T-helper 1 cell treated with Interleukin-12 subunit alpha and Interleukin-12 subunit beta and Interleukin-4 antibody, amounts not matched to agents 30 μg/mL and 1 μg/mL, for 36 hours (primary cell): ENCODE results near the gene CYB5B.

ENCODE experiments used
- H3K27ac Mint-ChIP-seq: one replicate; pipeline ENCODE4 v1.8.0; 2021; ENCODE audit warnings: mild to moderate bottlenecking, mixed read lengths
- H3K27me3 Mint-ChIP-seq: one replicate; pipeline ENCODE4 v1.8.0; 2021; ENCODE audit warnings: low read depth, mixed read lengths
- H3K36me3 Mint-ChIP-seq: one replicate; pipeline ENCODE4 v1.8.0; 2021; ENCODE audit warnings: low read depth, mixed read lengths
- H3K4me1 Mint-ChIP-seq: one replicate; pipeline ENCODE4 v1.8.0; 2021; ENCODE audit warnings: low read depth, mixed read lengths
- H3K4me3 Mint-ChIP-seq: one replicate; pipeline ENCODE4 v1.8.0; 2021; ENCODE audit warnings: mild to moderate bottlenecking, moderate library complexity, mixed read lengths
- H3K9me3 Mint-ChIP-seq: one replicate; pipeline ENCODE4 v1.8.0; 2021; ENCODE audit warnings: mixed read lengths

Gene CYB5B

GRCh38 chr16:69448470-69449193, 24.2 kb downstream of the CYB5B start:
- Mint-ChIP-seq H3K27ac (no peak overlapping the region), H3K36me3 (peaks cover 40% of the 10 kb centered on the region), H3K9me3 (no peaks in the 10 kb centered on the region), H3K27me3 (no peaks in the 10 kb centered on the region), H3K4me1 (peaks cover 22% of the 10 kb centered on the region), H3K4me3 (no peak overlapping the region)

- H3K36me3 Mint-ChIP-seq: peaks cover 45% of the 10 kb centered on the region
- no peak overlapping the region for H3K27ac Mint-ChIP-seq
- H3K9me3 Mint-ChIP-seq: no peaks in the 10 kb centered on the region
- H3K4me3 Mint-ChIP-seq: no peak overlapping the region
- H3K27me3 Mint-ChIP-seq: no peaks in the 10 kb centered on the region
- peaks cover 12% of the 10 kb centered on the region for H3K4me1 Mint-ChIP-seq
Measured at GRCh38 chr16:69451166-69451565, 26.7 kb downstream of the CYB5B start.

- no peak overlapping the region for H3K4me3 Mint-ChIP-seq
- H3K27me3 Mint-ChIP-seq: no peaks in the 10 kb centered on the region
- H3K9me3 Mint-ChIP-seq: no peaks in the 10 kb centered on the region
- H3K36me3 Mint-ChIP-seq: peaks cover 35% of the 10 kb centered on the region
- H3K27ac Mint-ChIP-seq: no peak overlapping the region
- H3K4me1 Mint-ChIP-seq: peaks cover 9% of the 10 kb centered on the region
Measured at GRCh38 chr16:69453936-69454335, 29.5 kb downstream of the CYB5B start.

- no peaks in the 10 kb centered on the region for H3K27me3 Mint-ChIP-seq
- H3K4me3 Mint-ChIP-seq: no peak overlapping the region
- H3K27ac Mint-ChIP-seq: no peak overlapping the region
- H3K9me3 Mint-ChIP-seq: no peaks in the 10 kb centered on the region
- H3K36me3 Mint-ChIP-seq: peaks cover 32% of the 10 kb centered on the region
- H3K4me1 Mint-ChIP-seq: peaks cover 44% of the 10 kb centered on the region
Measured at GRCh38 chr16:69463876-69464275, 39.5 kb downstream of the CYB5B start.

- Mint-ChIP-seq H3K36me3 (peaks cover 32% of the 10 kb centered on the region), H3K4me3 (peak overlapping the region; percentile 60), H3K4me1 (peaks cover 52% of the 10 kb centered on the region), H3K9me3 (no peaks in the 10 kb centered on the region), H3K27me3 (no peaks in the 10 kb centered on the region), H3K27ac (peak overlapping the region; percentile 93)
Measured at GRCh38 chr16:69465083-69465721, 40.8 kb downstream of the CYB5B start.

- no peaks in the 10 kb centered on the region for H3K27me3 Mint-ChIP-seq
- peak overlapping the region; percentile 60 for H3K4me3 Mint-ChIP-seq
- peak overlapping the region; percentile 93 for H3K27ac Mint-ChIP-seq
- H3K4me1 Mint-ChIP-seq: peaks cover 57% of the 10 kb centered on the region
- no peaks in the 10 kb centered on the region for H3K9me3 Mint-ChIP-seq
- peaks cover 28% of the 10 kb centered on the region for H3K36me3 Mint-ChIP-seq
Measured at GRCh38 chr16:69465881-69466280, 41.5 kb downstream of the CYB5B start.

GRCh38 chr16:69466547-69466946, 42.1 kb downstream of the CYB5B start:
- H3K27me3 Mint-ChIP-seq: no peaks in the 10 kb centered on the region

GRCh38 chr16:69467080-69467479, 42.7 kb downstream of the CYB5B start:
- Mint-ChIP-seq H3K27ac (no peak overlapping the region), H3K9me3 (no peaks in the 10 kb centered on the region), H3K4me1 (peaks cover 61% of the 10 kb centered on the region), H3K36me3 (peaks cover 28% of the 10 kb centered on the region), H3K27me3 (no peaks in the 10 kb centered on the region), H3K4me3 (no peak overlapping the region)

More at GRCh38 chr16:69466547-69466946, 42.1 kb downstream of the CYB5B start:
- Mint-ChIP-seq H3K36me3 (peaks cover 28% of the 10 kb centered on the region), H3K4me3 (no peak overlapping the region), H3K27ac (no peak overlapping the region), H3K9me3 (no peaks in the 10 kb centered on the region), H3K4me1 (peaks cover 61% of the 10 kb centered on the region)

- no peaks in the 10 kb centered on the region for H3K9me3 Mint-ChIP-seq
- H3K27ac Mint-ChIP-seq: no peak overlapping the region
- peaks cover 23% of the 10 kb centered on the region for H3K36me3 Mint-ChIP-seq
- peaks cover 58% of the 10 kb centered on the region for H3K4me1 Mint-ChIP-seq
- no peaks in the 10 kb centered on the region for H3K27me3 Mint-ChIP-seq
- H3K4me3 Mint-ChIP-seq: no peak overlapping the region
Measured at GRCh38 chr16:69467531-69468204, 43.2 kb downstream of the CYB5B start.

- H3K4me1 Mint-ChIP-seq: peaks cover 40% of the 10 kb centered on the region
- no peaks in the 10 kb centered on the region for H3K27me3 Mint-ChIP-seq
- H3K4me3 Mint-ChIP-seq: peak overlapping the region; percentile 9
- H3K27ac Mint-ChIP-seq: peak overlapping the region; percentile 27
- peaks cover 14% of the 10 kb centered on the region for H3K36me3 Mint-ChIP-seq
- no peaks in the 10 kb centered on the region for H3K9me3 Mint-ChIP-seq
Measured at GRCh38 chr16:69469807-69470561, 45.6 kb downstream of the CYB5B start.

GRCh38 chr16:69471121-69471520, 46.7 kb downstream of the CYB5B start:
- Mint-ChIP-seq H3K4me1 (peaks cover 28% of the 10 kb centered on the region), H3K36me3 (peaks cover 6% of the 10 kb centered on the region), H3K9me3 (no peaks in the 10 kb centered on the region), H3K4me3 (no peak overlapping the region), H3K27me3 (no peaks in the 10 kb centered on the region), H3K27ac (peak overlapping the region; percentile 41)

GRCh38 chr16:69474408-69474807, 50.0 kb downstream of the CYB5B start:
- H3K9me3 Mint-ChIP-seq: no peaks in the 10 kb centered on the region
- peaks cover 3% of the 10 kb centered on the region for H3K36me3 Mint-ChIP-seq
- peaks cover 20% of the 10 kb centered on the region for H3K4me1 Mint-ChIP-seq
- H3K4me3 Mint-ChIP-seq: no peak overlapping the region
- no peak overlapping the region for H3K27ac Mint-ChIP-seq
- no peaks in the 10 kb centered on the region for H3K27me3 Mint-ChIP-seq

- Mint-ChIP-seq H3K27me3 (no peaks in the 10 kb centered on the region), H3K4me1 (peaks cover 3% of the 10 kb centered on the region), H3K27ac (no peak overlapping the region), H3K36me3 (peaks cover 3% of the 10 kb centered on the region), H3K9me3 (no peaks in the 10 kb centered on the region), H3K4me3 (no peak overlapping the region)
Measured at GRCh38 chr16:69476920-69477443, 52.6 kb downstream of the CYB5B start.

- Mint-ChIP-seq H3K27ac (no peak overlapping the region), H3K9me3 (no peaks in the 10 kb centered on the region), H3K4me3 (no peak overlapping the region), H3K27me3 (no peaks in the 10 kb centered on the region), H3K4me1 (peaks cover 3% of the 10 kb centered on the region), H3K36me3 (peaks cover 3% of the 10 kb centered on the region)
Measured at GRCh38 chr16:69477546-69477945, 53.1 kb downstream of the CYB5B start.
